A204.1 (cell line): Measurements from ENCODE around the gene HAT1.
A peak's percentile ranks its signal among the peaks of the same experiment; 100 is the strongest.
"Not testable (repeated sequence)": the region's sequence is repeated elsewhere in the genome, so short reads cannot be mapped to it uniquely, and the experiment has no call there.

Source experiments
- FAIRE-seq: peaks from 2 replicates; lab custom pipeline; 2012; peaks lifted over from hg19 to GRCh38; lab: Jason Lieb, UNC

The HAT1 gene, protein sequence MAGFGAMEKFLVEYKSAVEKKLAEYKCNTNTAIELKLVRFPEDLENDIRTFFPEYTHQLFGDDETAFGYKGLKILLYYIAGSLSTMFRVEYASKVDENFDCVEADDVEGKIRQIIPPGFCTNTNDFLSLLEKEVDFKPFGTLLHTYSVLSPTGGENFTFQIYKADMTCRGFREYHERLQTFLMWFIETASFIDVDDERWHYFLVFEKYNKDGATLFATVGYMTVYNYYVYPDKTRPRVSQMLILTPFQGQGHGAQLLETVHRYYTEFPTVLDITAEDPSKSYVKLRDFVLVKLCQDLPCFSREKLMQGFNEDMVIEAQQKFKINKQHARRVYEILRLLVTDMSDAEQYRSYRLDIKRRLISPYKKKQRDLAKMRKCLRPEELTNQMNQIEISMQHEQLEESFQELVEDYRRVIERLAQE

GRCh38 chr2:171922230-171923022 is at the start of gene HAT1:
Gene HAT1, plus strand, starts transcription at chr2:171922461. Its CDS starts 40 bp downstream, at chr2:171922501.
- peak; percentile 95 for FAIRE-seq

- no peak for FAIRE-seq
Observed at GRCh38 chr2:171874517-171874916, 47.7 kb upstream of the HAT1 start.

DNA sequence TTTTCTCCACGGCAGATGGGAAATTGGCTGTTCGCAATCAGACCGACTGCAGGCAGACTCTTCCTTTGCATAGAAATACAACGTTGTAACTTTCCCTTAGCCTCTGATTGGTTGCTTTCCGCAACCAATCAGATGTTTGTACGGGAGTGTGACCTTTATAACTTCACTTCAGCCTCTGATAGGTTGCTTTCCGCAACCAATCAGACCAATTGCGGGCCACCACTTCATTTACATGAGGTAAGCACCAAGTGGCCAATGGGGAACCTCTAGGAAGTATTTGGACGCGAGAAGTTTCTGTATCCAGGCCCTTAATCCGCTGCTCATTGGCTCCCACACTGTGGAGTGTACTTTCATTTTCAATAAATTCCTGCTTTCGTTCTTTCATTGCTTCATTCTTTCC is 47.3 kb upstream of the HAT1 start:
- no peak for FAIRE-seq

- no peak for FAIRE-seq
Observed at GRCh38 chr2:171878481-171878993, 43.7 kb upstream of the HAT1 start.

- no peak for FAIRE-seq
Observed at GRCh38 chr2:171879865-171880264, 42.4 kb upstream of the HAT1 start.

GRCh38 chr2:171880774-171881173 is 41.5 kb upstream of the HAT1 start:
- FAIRE-seq = no peak

DNA sequence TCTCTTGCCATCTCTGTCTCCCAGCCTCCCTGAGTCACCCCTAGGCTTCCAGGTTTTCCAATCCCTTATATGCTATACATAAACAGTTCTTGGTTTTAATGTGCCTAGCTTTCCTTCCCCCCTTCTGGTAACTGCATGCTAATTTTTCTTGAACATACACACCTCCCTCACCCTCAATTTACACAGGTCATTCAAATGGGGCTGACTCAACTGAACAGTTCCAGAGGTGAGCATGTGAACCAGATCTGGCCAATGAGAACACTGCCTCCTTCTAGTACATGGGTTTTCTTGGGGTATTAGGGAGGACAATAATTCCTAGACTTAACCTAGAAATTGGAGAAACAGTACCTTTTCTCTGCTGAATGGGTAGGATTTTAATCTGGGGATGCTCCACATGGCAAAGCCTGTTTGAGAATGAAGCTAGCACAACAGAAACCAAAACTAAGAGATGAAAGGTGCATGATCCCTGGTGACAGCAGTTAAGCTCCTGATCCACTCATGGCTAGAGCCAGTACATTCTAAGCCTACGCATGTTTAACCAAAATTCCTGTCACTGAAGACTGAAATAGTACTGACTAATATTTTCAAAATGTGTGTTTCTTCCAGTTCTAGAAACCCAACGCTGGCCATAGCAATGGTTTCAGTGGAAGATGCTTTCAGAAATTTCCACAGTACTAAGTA is 40.0 kb upstream of the HAT1 start:
- no peak for FAIRE-seq

GRCh38 chr2:171883275-171883893 is 38.9 kb upstream of the HAT1 start:
- FAIRE-seq = no peak

DNA sequence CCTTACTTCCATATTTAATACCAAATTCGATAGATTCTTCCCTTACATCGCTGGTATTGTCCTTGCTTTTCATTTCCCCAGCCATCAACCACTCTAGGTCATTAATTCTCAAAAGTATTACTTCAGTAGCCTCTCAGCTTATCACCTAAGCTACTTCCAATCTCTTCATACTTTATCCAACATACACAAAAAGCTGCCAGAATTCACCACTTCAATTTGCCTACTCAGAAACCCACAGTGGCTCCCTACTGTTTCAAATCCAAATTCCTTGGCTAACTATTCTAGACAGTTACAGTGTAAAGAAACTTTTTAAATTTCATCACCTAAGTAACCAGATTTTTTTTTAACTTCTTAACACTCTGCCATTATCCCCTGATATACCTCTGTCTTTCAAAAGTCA is 32.9 kb upstream of the HAT1 start:
- FAIRE-seq = no peak

- FAIRE-seq = no peak
Observed at GRCh38 chr2:171889808-171890207, 32.5 kb upstream of the HAT1 start.

- FAIRE-seq = no peak
Observed at GRCh38 chr2:171893196-171893823, 29.0 kb upstream of the HAT1 start.

DNA sequence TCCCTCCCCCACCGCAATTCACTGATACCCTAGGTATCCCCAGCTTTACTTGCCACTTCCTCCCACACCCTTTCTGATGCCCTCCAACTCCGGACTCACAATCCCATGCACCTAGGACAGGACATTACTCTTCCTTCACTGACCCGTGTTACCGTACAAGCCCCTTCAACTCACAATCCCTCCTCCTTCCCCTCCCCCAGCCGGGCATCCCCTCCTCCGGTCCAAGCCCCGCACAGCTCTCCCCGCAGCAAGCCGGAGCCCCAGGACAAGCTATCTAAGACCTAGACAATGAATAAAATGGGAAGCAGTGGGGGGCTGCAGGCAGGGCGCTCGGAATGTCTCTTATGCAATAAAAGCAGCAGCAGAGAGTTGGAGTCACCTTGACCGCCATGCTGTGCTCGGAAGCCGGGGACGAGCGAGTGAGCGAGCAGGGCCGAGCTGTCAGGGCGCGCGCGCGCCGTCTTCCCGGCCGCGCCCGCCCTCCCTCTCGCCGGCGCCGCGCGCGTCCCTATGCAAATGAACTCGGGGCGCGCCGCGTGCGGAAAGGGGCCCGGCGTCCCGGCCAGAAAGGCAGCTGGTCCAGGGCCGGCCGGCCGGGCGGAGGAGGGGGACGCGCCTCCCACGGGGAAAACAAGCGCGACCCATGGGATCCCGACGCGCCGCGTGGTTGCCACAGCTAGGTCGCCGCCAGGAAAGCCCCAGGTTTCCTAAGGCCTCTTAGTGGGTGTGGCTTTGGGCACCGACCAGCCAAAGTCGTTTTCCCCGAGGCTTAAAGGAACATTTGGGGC is 28.2 kb upstream of the HAT1 start, which contains the start of gene SLC25A12:
Gene SLC25A12, minus strand, starts transcription at position 421 of the 788 bp plus-strand sequence. Its CDS starts 30 bp downstream, at position 391.
- no peak for FAIRE-seq

GRCh38 chr2:171894612-171894947 is 27.7 kb upstream of the HAT1 start:
- FAIRE-seq = no peak

GRCh38 chr2:171895786-171896185 is 26.5 kb upstream of the HAT1 start:
- no peak for FAIRE-seq

DNA sequence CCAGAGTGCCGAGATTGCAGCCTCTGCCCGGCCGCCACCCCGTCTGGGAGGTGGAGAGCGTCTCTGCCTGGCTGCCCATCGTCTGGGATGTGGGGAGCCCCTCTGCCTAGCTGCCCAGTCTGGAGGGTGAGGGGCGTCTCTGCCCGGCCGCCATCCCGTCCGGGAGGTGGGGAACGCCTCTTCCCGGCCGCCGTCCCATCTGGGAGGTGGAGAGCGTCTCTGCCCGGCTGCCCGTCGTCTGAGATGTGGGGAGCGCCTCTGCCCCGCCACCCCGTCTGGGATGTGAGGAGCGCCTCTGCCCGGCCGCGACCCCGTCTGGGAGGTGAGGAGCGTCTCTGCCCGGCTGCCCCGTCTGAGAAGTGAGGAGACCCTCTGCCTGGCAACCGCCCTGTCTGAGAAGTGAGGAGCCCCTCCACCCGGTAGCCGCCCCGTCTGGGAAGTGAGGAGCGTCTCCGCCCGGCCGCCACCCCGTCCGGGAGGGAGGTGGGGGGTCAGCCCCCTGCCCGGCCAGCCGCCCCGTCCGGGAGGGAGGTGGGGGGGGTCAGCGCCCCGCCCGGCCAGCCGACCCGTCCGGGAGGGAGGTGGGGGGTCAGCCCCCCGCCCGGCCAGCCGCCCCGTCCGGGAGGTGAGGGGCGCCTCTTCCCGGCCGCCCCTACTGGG is 22.5 kb upstream of the HAT1 start:
- not testable (repeated sequence) for FAIRE-seq

DNA sequence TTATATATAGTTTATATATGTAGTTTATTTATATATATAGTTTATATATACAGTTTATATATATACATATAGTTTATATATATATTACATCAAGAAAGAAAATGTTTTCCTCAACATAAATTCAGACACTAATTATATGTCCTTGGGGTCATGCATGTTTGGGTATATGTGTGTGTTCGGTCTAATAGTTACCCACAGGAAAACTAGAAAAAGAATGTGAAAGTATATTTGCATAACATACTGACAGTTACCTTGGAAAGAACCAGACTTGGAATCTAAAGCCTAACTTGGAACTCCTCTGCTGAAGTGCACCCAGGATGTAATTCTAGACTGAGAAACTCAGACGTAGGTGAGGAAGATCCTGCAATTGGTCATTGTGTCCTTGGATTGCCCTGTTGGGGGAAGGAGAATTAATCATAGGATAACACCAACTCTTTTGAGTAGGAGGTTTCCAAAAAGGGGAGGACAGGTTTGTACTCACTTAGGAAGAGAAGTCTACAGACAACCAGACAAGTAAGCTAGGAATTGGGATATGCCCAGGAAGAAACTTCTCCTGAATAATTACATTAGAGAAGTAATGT is 19.3 kb upstream of the HAT1 start:
- FAIRE-seq = no peak

DNA sequence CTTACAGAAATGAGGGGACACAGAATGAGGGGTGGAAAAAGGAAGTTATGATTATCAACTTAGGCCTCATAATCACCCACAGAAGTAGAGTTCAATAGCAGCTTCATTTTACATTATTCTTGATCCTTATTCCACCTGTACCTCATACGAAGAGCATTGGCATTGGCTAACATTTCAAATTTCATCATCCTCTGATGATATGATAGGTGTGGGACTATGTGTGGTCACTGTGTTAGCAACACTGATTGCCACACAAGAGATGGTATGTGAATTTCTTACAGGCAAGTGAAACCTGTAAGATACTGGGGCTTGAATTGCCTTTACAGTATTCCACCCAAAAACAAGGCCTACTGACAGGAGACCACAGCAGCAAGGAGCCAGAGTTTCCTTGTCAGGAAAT is 14.0 kb upstream of the HAT1 start:
- FAIRE-seq = no peak

GRCh38 chr2:171909266-171909665 is 13.0 kb upstream of the HAT1 start:
- no peak for FAIRE-seq

DNA sequence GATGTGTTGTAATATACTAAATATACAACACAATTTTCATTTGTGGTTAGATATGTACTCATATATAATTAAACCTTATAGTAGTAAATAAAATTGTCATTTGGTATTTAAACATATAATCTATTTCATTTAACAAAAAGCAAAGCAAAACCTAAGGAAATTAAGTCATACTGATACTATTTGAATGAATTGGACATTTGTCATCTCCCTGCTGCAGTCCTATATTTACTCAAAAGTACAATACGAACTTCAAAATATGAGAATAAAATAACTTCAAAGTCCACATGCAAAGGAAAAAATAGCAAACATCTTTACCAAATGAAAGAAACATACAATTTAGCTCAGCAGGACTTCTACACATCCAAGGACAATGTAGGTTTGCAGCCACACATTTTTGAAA is 11.8 kb upstream of the HAT1 start:
- FAIRE-seq = peak; percentile 30

GRCh38 chr2:171913517-171913916 is 8.7 kb upstream of the HAT1 start:
- FAIRE-seq = no peak
